Measurements from ENCODE around the gene ACO1. TPM values are rescaled to one million over a fixed set of nuclear protein-coding genes. Genes with fewer than 3 reads are reported as not detected.

Gene ACO1
- 10 to 100 TPM; 33.7 to 62.4 (median 45.4) TPM for total RNA-seq

DNA sequence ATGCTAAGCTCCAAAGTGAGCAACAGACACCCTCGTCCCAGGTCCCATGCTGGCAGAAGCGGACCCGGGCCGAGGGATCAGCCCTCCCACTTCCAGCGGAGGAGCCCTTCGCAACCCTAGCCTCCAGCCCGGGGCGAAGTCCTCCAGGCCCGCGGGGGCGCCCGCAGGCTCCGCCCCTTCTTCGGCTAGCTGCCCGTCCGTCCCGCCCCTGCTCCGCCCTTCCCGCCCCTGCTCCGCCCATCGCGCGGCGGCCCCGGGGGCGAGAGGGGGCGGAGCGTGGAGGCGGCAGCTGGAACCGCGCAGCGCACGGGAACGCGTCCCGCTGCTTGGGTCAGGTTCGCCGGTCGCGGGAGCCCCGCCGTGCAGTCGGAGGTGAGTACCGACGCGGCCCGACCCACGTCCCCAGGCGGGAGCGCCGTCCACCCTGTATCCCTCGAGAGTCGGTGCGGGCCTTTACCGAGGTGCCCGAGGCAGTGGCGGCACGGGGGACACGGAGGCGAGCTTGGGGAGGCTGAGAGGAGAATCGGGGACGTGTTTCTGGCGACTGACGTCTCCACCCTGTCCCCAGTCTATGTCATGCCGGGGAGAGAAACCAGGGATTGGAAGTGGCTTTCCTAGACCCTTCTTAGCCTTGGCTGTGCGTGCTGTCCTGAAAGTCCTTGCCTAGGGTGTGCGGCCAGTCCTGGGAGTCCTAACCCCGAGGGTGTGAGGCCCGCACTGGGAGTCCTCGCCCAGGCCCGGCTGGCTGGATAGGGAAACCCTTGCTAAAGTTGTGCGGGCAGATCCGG lies at the start of gene ACO1:
TSS of gene ACO1 (plus strand) at position 280 of the 788 bp plus-strand sequence. CDS start 20,864 bp downstream, outside the sequence.
- Histone ChIP-seq H3K36me3 (no peaks in the 10 kb centered on the region), H3K9me3 (no peaks in the 10 kb centered on the region), H3K27ac (peak within 1 kb of the TSS; percentile 85 to 92 (median 90)), H3K4me1 (peaks cover 0 to 43% (median 6%) of the 10 kb centered on the region in 4 donors), H3K27me3 (no peaks in the 10 kb centered on the region), H3K4me3 (peak within 1 kb of the TSS; percentile 51 to 89 (median 83))
- TF ChIP-seq EP300 (IDR thresholded peaks at IDR 0.05) (peak; percentile 34 to 87), POLR2A (IDR thresholded peaks at IDR 0.05) (peak; percentile 55 to 82), CTCF (IDR thresholded peaks at IDR 0.05) (peak in 3 of 5 experiments; percentile 10 to 19 (median 18))
- 0% methylated on average over 23 to 69 of the region's 73 CpGs for WGBS, 2 donors
- DNase-seq (ENCODE audit: low spot score in 2 of 2), result peak; percentile 79

GRCh38 chr9:32334916-32335895 lies 49.2 kb upstream of the ACO1 start:
- Histone ChIP-seq H3K9me3 (no peaks in the 10 kb centered on the region), H3K27ac (no peak overlapping the region), H3K36me3 (no peaks in the 10 kb centered on the region), H3K4me3 (no peak overlapping the region), H3K27me3 (no peaks in the 10 kb centered on the region), H3K4me1 (no peaks in the 10 kb centered on the region)
- WGBS, 2 donors, result 76 to 78% methylated on average over 6 of the region's 6 CpGs
- no peak for TF ChIP-seq POLR2A (IDR thresholded peaks at IDR 0.05)
- no peak for TF ChIP-seq EP300 (IDR thresholded peaks at IDR 0.05)
- TF ChIP-seq CTCF (IDR thresholded peaks at IDR 0.05), result no peak
- no peak for DNase-seq (ENCODE audit: low spot score in 2 of 2)

DNA sequence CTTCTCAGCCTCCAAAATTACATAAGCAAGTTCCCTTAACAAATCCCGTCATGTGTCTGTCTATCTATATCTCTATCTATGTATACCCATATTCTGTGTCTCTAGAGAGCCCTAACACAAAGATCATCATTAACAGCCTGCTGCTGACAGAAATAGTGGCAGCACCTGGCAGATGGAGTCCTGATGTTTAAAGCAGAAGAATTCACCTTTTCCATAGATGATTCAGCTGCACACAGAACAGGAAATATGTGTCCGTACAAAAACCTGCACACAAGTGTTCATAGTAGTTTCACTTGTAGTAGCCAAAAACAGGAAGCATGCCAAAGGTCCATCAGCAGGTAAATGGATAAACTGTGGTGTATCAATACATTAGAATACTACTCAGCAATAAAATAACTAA lies 45.0 kb upstream of the ACO1 start:
- Histone ChIP-seq H3K4me3 (no peak overlapping the region), H3K27ac (no peak overlapping the region), H3K27me3 (no peaks in the 10 kb centered on the region), H3K36me3 (no peaks in the 10 kb centered on the region), H3K9me3 (no peaks in the 10 kb centered on the region), H3K4me1 (peaks cover 0 to 5% (median 0%) of the 10 kb centered on the region in 4 donors)
- no peak for DNase-seq (ENCODE audit: low spot score in 2 of 2)
- 76 to 79% methylated on average over 2 of the region's 2 CpGs for WGBS, 2 donors
- no peak for TF ChIP-seq EP300 (IDR thresholded peaks at IDR 0.05)

GRCh38 chr9:32340361-32340760 lies 44.1 kb upstream of the ACO1 start:
- Histone ChIP-seq H3K27me3 (no peaks in the 10 kb centered on the region), H3K4me3 (no peak overlapping the region), H3K4me1 (peaks cover 0 to 10% (median 0%) of the 10 kb centered on the region in 4 donors), H3K27ac (no peak overlapping the region), H3K9me3 (no peaks in the 10 kb centered on the region), H3K36me3 (no peaks in the 10 kb centered on the region)
- no peak for TF ChIP-seq CTCF (IDR thresholded peaks at IDR 0.05)
- no peak for TF ChIP-seq POLR2A (IDR thresholded peaks at IDR 0.05)
- TF ChIP-seq EP300 (IDR thresholded peaks at IDR 0.05), result no peak
- WGBS, 2 donors, result 60% methylated on average over 5 of the region's 5 CpGs
- DNase-seq (ENCODE audit: low spot score in 2 of 2), result no peak

DNA sequence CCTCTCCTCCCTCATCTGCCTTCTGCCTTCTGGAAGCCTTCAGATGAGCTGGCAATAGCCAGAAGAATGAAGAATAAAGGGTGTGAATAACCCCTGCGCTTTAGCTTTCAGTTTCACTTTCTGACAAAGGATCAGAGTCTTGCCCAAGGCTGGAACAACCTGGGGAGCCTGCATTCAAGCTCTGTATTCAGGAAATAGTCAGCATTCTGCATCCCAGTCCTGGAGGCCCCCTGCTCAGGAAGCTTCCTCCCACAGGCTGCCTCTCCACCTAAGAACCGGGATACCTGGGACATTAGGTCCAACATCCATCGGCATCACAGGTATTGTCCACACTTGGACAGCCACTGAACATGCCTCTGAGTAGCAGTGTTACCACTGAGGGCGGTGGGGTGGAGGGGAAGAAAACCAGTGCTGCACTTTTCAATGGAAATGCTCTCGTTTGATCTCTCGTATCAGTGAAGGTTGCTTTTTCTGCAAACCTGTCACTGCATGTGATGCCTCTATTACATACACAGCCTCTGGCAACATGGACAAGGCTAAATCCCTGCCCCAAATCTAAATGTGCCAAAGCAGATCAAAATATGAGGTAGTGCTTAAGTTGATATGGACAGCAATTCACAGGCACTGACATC lies 39.8 kb upstream of the ACO1 start:
- Histone ChIP-seq H3K27ac (no peak overlapping the region), H3K9me3 (no peaks in the 10 kb centered on the region), H3K4me3 (no peak overlapping the region), H3K4me1 (peaks cover 0 to 16% (median 0%) of the 10 kb centered on the region in 4 donors), H3K36me3 (no peaks in the 10 kb centered on the region), H3K27me3 (no peaks in the 10 kb centered on the region)
- no peak for DNase-seq (ENCODE audit: low spot score in 2 of 2)
- TF ChIP-seq CTCF (IDR thresholded peaks at IDR 0.05) (no peak), POLR2A (IDR thresholded peaks at IDR 0.05) (no peak), EP300 (IDR thresholded peaks at IDR 0.05) (no peak)
- 64 to 68% methylated on average over 6 of the region's 6 CpGs for WGBS, 2 donors
